ENCODE measurements around the gene SPOCD1.

The SPOCD1 gene

GRCh38 chr1:31775210-31775999, 40.4 kb downstream of the SPOCD1 start:
- TF ChIP-seq MAX (IDR thresholded peaks at IDR 0.05; ENCODE audit: low read depth, low read length), result no peak
- no peak for TF ChIP-seq POLR2A (IDR thresholded peaks at IDR 0.05; ENCODE audit: extremely low read depth, insufficient read length)
- TF ChIP-seq MYC (IDR thresholded peaks at IDR 0.05; ENCODE audit: low read depth, low read length), result no peak
- no peak for TF ChIP-seq CTCF (IDR thresholded peaks at IDR 0.05; ENCODE audit: low read depth, low read length)
- no peak overlapping the region for H3K4me3 ChIP-seq (ENCODE audit: low read depth, low read length)
- DNase-seq (ENCODE audit: low read depth), result no peak

GRCh38 chr1:31774495-31774894, 41.3 kb downstream of the SPOCD1 start:
- DNase-seq (ENCODE audit: low read depth), result no peak
- TF ChIP-seq POLR2A (IDR thresholded peaks at IDR 0.05; ENCODE audit: extremely low read depth, insufficient read length) (no peak), MAX (IDR thresholded peaks at IDR 0.05; ENCODE audit: low read depth, low read length) (no peak), CTCF (IDR thresholded peaks at IDR 0.05; ENCODE audit: low read depth, low read length) (no peak), MYC (IDR thresholded peaks at IDR 0.05; ENCODE audit: low read depth, low read length) (no peak)
- H3K4me3 ChIP-seq (ENCODE audit: low read depth, low read length), result no peak overlapping the region

GRCh38 chr1:31773861-31774260, 42.0 kb downstream of the SPOCD1 start:
- no peak for TF ChIP-seq MAX (IDR thresholded peaks at IDR 0.05; ENCODE audit: low read depth, low read length)
- no peak for TF ChIP-seq CTCF (IDR thresholded peaks at IDR 0.05; ENCODE audit: low read depth, low read length)
- H3K4me3 ChIP-seq (ENCODE audit: low read depth, low read length), result no peak overlapping the region
- no peak for DNase-seq (ENCODE audit: low read depth)

- DNase-seq (ENCODE audit: low read depth), result no peak
- no peak overlapping the region for H3K4me3 ChIP-seq (ENCODE audit: low read depth, low read length)
- TF ChIP-seq MAX (IDR thresholded peaks at IDR 0.05; ENCODE audit: low read depth, low read length) (no peak), MYC (IDR thresholded peaks at IDR 0.05; ENCODE audit: low read depth, low read length) (no peak), CTCF (IDR thresholded peaks at IDR 0.05; ENCODE audit: low read depth, low read length) (no peak), POLR2A (IDR thresholded peaks at IDR 0.05; ENCODE audit: extremely low read depth, insufficient read length) (no peak)
Measured at GRCh38 chr1:31772669-31773248, 43.1 kb downstream of the SPOCD1 start.

GRCh38 chr1:31771891-31772668, 43.7 kb downstream of the SPOCD1 start:
- H3K4me3 ChIP-seq (ENCODE audit: low read depth, low read length), result no peak overlapping the region
- TF ChIP-seq MYC (IDR thresholded peaks at IDR 0.05; ENCODE audit: low read depth, low read length) (no peak), POLR2A (IDR thresholded peaks at IDR 0.05; ENCODE audit: extremely low read depth, insufficient read length) (no peak), CTCF (IDR thresholded peaks at IDR 0.05; ENCODE audit: low read depth, low read length) (no peak), MAX (IDR thresholded peaks at IDR 0.05; ENCODE audit: low read depth, low read length) (no peak)
- no peak for DNase-seq (ENCODE audit: low read depth)
